Transverse colon (tissue), 4 donors: ENCODE data around the gene GNA15. TPM values are rescaled to one million over a fixed set of nuclear protein-coding genes. Genes with fewer than 3 reads are reported as not detected.

Experiments
- DNase-seq: peaks from one replicate; pipeline ENCODE4 v3.0.0-alpha.2; 2019
- H3K27ac ChIP-seq, 4 donors: fragments of 200-600 bp; sonication (generic); 2 replicates each; pipeline ENCODE4 v1.5.1; 2016 to 2018; ENCODE audit warnings: inconsistent platforms in 4 of 4
- H3K27me3 ChIP-seq: fragments of 200-600 bp; sonication (generic); 2 replicates; pipeline ENCODE4 v1.5.1; 2017; ENCODE audit warnings: inconsistent platforms
- H3K36me3 ChIP-seq, 4 donors: fragments of 200-600 bp; sonication (generic); 2 replicates each; pipeline ENCODE4 v1.5.1; 2017 to 2019; ENCODE audit warnings: inconsistent platforms in 4 of 4
- H3K4me1 ChIP-seq, 4 donors: fragments of 200-600 bp; sonication (generic); 2 replicates each; pipeline ENCODE4 v1.5.1; 2017 to 2020; ENCODE audit warnings: inconsistent platforms in 4 of 4
- H3K4me3 ChIP-seq, 4 donors: fragments of 200-600 bp; sonication (generic); 1 replicate in 1 of 4; 2 replicates in 3 of 4; pipeline versions ENCODE4 v1.5.1 to v1.6.1; 2017 to 2019; ENCODE audit warnings: inconsistent platforms in 4 of 4
- H3K9me3 ChIP-seq, 2 donors: fragments of 200-600 bp; sonication (generic); 2 replicates each; pipeline ENCODE4 v1.5.1; 2017 to 2019; ENCODE audit warnings: inconsistent platforms in 2 of 2
- EP300 ChIP-seq: sonication (generic); formaldehyde crosslinking; IDR thresholded peaks from one replicate; pipeline ENCODE4 v1.6.1; 2017; ENCODE audit warnings: antibody characterized with exemption, low read depth
- POLR2A ChIP-seq: fragments of 450-650 bp; IDR thresholded peaks from one replicate; pipeline ENCODE4 v1.6.1; 2016; ENCODE audit warnings: antibody characterized with exemption, mild to moderate bottlenecking, moderate library complexity
- POLR2AphosphoS5 ChIP-seq, 3 donors: sonication (generic); formaldehyde crosslinking; IDR thresholded peaks; one replicate each; pipeline ENCODE4 v1.6.1; 2016; ENCODE audit warnings: antibody characterized with exemption in 3 of 3
- WGBS, 2 donors: methylation state at CpG; one replicate each; pipeline ENCODE4 v1.1.5; 2018; ENCODE audit warnings: low coverage in 1 of 2; 5-methylcytosine and 5-hydroxymethylcytosine counted together
- in situ Hi-C, 4 donors: fragments of 200-750 bp; cut with MboI; loops; one replicate each; pipeline versions ENCODE4 v1.15.0 to v1.15.1; 2017; ENCODE audit warnings: low sequenced_read_pairs in 3 of 4, low pct_ligation_motif_present in 1 of 4, low pct_unique_long_range_greater_than_20kb in 1 of 4
- intact Hi-C: fragments of 100-400 bp; cut with DNase I; formaldehyde crosslinking; loops from one replicate; pipeline ENCODE4 v1.15.1; 2023; ENCODE audit warnings: low total_unique reads
- total RNA-seq, 4 donors: library from RNA; depleted of rRNA; stranded (reverse); fragments of >200 nt; gene quantifications; one replicate each; pipeline ENCODE4 v1.1.0, GENCODE V29; 2016
- TF ChIP-seq, protein P1 (sequence below), 5 experiments: fragments of 200-600 bp in 3 of 5; fragments of 450-650 bp in 2 of 5; sonication (generic) in 3 of 5; IDR thresholded peaks; 1 replicate in 2 of 5; 2 replicates in 3 of 5; pipeline ENCODE4 v1.5.1; 2016 to 2017; ENCODE audit warnings: antibody characterized with exemption in 5 of 5, inconsistent platforms in 3 of 5, mild to moderate bottlenecking in 2 of 5, moderate library complexity in 1 of 5

Gene GNA15
- total RNA-seq, 4 donors from 2014 or later, result 1.9 to 2.2 TPM; not detected in 2

DNA sequence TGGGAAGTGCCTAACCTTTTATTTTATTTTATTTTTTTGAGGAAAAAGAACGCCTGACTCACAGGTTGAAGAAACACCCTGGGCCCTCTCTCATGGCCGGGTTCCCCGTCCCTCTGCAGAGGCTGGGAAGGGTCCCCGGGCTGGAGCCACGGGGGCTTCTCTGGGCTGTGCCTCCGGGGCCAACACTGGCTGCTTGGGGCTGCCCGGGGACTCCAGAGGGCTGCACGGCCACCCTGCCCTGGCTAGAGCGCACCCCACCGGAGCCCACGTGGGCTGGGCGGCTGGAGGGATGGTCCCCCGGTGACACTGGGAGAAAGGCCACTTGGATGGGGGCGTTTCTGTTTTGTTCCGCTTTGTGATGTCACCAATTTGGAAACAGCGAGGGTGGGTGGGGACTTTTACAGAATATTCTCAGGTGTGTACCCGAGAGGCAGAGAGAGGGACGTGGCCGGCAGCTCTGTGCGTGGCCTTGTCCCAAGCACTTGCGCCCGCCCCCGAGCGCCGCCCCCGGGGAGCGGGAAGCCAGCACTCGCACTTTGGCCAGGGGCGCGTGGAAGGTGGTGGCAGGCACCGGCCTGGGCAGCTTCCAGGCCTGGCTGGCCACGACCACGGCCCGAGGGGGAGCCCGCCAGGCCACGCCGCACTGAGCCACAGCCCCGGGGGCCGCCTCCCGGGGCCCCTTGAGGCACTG is 13.9 kb upstream of the GNA15 start:
- Histone ChIP-seq H3K4me1 (peaks cover 0 to 5% (median 0%) of the 10 kb centered on the region in 4 donors), H3K4me3 (no peak overlapping the region), H3K9me3 (no peaks in the 10 kb centered on the region), H3K27ac (no peak overlapping the region), H3K27me3 (no peaks in the 10 kb centered on the region), H3K36me3 (peaks cover 0 to 10% (median 0%) of the 10 kb centered on the region in 4 donors)
- intact Hi-C loops (no loop called here), in situ Hi-C loops (no loop called here)
- WGBS, 2 donors, result 88 to 98% methylated on average over 5 to 38 of the region's 40 CpGs
- DNase-seq, result no peak
- TF ChIP-seq EP300 (no peak), POLR2A (no peak), POLR2AphosphoS5 (IDR thresholded peaks at IDR 0.05) (no peak)
- TF ChIP-seq, protein P1, sequence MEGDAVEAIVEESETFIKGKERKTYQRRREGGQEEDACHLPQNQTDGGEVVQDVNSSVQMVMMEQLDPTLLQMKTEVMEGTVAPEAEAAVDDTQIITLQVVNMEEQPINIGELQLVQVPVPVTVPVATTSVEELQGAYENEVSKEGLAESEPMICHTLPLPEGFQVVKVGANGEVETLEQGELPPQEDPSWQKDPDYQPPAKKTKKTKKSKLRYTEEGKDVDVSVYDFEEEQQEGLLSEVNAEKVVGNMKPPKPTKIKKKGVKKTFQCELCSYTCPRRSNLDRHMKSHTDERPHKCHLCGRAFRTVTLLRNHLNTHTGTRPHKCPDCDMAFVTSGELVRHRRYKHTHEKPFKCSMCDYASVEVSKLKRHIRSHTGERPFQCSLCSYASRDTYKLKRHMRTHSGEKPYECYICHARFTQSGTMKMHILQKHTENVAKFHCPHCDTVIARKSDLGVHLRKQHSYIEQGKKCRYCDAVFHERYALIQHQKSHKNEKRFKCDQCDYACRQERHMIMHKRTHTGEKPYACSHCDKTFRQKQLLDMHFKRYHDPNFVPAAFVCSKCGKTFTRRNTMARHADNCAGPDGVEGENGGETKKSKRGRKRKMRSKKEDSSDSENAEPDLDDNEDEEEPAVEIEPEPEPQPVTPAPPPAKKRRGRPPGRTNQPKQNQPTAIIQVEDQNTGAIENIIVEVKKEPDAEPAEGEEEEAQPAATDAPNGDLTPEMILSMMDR (IDR thresholded peaks at IDR 0.05), result no peak

DNA sequence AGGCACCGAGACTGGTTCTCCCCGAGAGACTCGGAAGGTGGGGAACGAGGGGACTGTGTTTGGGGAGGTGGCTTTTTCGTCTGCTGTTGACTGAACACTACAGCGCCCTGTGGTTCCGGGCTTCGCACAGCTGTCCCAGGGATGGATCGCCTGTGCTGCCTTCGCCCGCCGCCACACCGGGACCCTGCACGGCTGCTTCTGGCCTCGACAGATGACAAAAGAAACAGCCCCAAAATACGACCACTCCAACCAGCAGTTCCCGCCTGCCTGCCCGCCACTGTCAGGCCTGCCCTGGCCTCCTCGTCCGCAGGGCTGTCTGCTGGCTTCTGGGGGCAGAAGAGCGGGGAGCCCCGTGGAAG is 13.3 kb upstream of the GNA15 start:
- in situ Hi-C loops, result no loop called here
- Histone ChIP-seq H3K27me3 (no peaks in the 10 kb centered on the region), H3K4me1 (peaks cover 0 to 5% (median 0%) of the 10 kb centered on the region in 4 donors), H3K27ac (no peak overlapping the region), H3K9me3 (no peaks in the 10 kb centered on the region), H3K4me3 (no peak overlapping the region), H3K36me3 (peaks cover 0 to 10% (median 0%) of the 10 kb centered on the region in 4 donors)
- intact Hi-C loops, result no loop called here
- TF ChIP-seq, protein P1 (IDR thresholded peaks at IDR 0.05), result no peak
- TF ChIP-seq POLR2A, result no peak
- no peak for TF ChIP-seq EP300
- TF ChIP-seq POLR2AphosphoS5 (IDR thresholded peaks at IDR 0.05), result no peak
- no peak for DNase-seq
- 93% methylated on average over 22 of the region's 22 CpGs; no CpG with 5 or more reads in 1 of the 2 donors for WGBS, 2 donors

DNA sequence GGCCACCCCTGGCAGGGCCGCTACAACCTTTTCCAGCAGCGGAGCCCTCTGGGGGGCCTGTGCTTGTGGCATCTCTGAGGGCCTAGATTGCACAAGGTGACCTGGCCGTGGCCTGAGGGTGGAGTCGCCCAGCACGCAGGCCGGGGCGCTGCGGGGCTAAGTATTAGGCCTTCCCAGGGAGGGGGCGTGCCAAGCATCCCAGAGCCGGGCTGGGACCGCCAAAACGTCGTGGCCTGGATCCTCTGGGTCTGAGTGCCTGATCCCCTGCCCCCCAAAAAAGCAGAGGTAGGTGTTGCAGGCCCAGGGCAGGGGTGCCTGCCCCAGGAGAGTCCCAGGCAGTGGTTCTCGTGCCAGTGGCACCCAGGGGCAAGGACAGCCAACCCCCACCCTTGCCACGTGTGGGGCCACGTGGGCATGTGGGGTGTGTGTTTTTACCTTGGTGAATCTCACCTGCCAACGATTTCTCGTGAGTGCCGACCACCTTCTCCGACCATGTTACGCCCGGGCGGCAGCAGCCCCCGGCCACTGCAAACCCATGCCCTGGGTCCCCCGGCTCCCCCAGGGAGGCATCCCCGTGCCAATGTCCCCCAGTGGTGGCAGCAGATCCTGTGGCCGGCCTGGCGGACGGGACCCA is 12.6 kb upstream of the GNA15 start:
- no peaks in the 10 kb centered on the region for H3K9me3 ChIP-seq
- intact Hi-C loops (no loop called here), in situ Hi-C loops (no loop called here)
- H3K4me1 ChIP-seq, result peaks cover 0 to 5% (median 0%) of the 10 kb centered on the region in 4 donors
- DNase-seq, result no peak
- H3K4me3 ChIP-seq, result no peak overlapping the region
- WGBS, 2 donors, result 80% methylated on average over 23 of the region's 29 CpGs; no CpG with 5 or more reads in 1 of the 2 donors
- no peaks in the 10 kb centered on the region for H3K27me3 ChIP-seq
- no peak overlapping the region for H3K27ac ChIP-seq
- H3K36me3 ChIP-seq, result peaks cover 0 to 10% (median 0%) of the 10 kb centered on the region in 4 donors
- TF ChIP-seq EP300 (no peak), POLR2AphosphoS5 (IDR thresholded peaks at IDR 0.05) (peak in 1 of 3 donors; percentile 28)

DNA sequence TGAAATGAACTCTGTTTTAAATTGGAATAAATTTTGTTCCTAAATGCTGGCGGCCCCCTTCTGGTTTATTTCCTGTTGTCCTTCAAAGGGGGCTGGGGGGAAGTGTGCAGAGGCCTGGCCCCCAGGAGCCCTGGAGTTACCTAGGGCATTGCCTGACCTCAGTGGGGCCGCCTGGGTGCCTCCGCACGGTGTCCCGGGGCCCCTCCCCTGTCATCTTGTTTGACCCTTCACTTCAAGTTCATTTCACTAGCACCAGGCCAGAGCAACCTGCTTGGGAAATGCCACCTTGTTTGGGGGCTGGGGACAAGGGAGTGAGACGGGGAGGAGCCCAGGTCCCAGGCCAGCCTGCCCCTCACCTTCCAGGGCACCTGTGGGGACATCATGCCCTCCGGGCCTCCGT is 11.9 kb upstream of the GNA15 start:
- H3K36me3 ChIP-seq, result peaks cover 0 to 3% (median 0%) of the 10 kb centered on the region in 4 donors
- no peaks in the 10 kb centered on the region for H3K9me3 ChIP-seq
- peaks cover 0 to 5% (median 0%) of the 10 kb centered on the region in 4 donors for H3K4me1 ChIP-seq
- intact Hi-C loops, result no loop called here
- H3K4me3 ChIP-seq, result no peak overlapping the region
- TF ChIP-seq POLR2AphosphoS5 (IDR thresholded peaks at IDR 0.05) (no peak), POLR2A (no peak), EP300 (no peak)
- TF ChIP-seq, protein P1 (IDR thresholded peaks at IDR 0.05), result no peak
- in situ Hi-C loops, result no loop called here
- DNase-seq, result no peak
- H3K27ac ChIP-seq, result no peak overlapping the region
- 50% methylated on average over 8 of the region's 8 CpGs; no CpG with 5 or more reads in 1 of the 2 donors for WGBS, 2 donors
- H3K27me3 ChIP-seq, result no peaks in the 10 kb centered on the region
